Measurements from ENCODE around the gene TECPR2. TPM values are rescaled to one million over a fixed set of nuclear protein-coding genes. Genes with fewer than 3 reads are reported as not detected.
A peak's percentile ranks its signal among the peaks of the same experiment; 100 is the strongest.

The TECPR2 gene
- total RNA-seq, 1 donor from 2014 or later: 12.0 TPM

GRCh38 chr14:102499401-102500157, 136.8 kb downstream of the TECPR2 start:
- DNase-seq (ENCODE audit: extremely low spot score in 2 of 2): no peak
- H3K4me1 ChIP-seq: peaks cover 21% of the 10 kb centered on the region
- no peaks in the 10 kb centered on the region for H3K9me3 ChIP-seq
- peak overlapping the region; percentile 44 for H3K27ac ChIP-seq
- H3K27me3 ChIP-seq: no peaks in the 10 kb centered on the region
- H3K4me3 ChIP-seq: no peak overlapping the region
- TF ChIP-seq CTCF (IDR thresholded peaks at IDR 0.05) (no peak), POLR2AphosphoS5 (IDR thresholded peaks at IDR 0.05; ENCODE audit: insufficient read depth in 1 of 2, low read depth in 1 of 2) (no peak), POLR2A (IDR thresholded peaks at IDR 0.05) (no peak)
- peaks cover 0 to 12% of the 10 kb centered on the region in 2 donors for H3K36me3 ChIP-seq
- intact Hi-C loops (cut with DNase I): no loop called here

- DNase-seq (ENCODE audit: extremely low spot score in 2 of 2): no peak
- no peaks in the 10 kb centered on the region for H3K27me3 ChIP-seq
- intact Hi-C loops (cut with DNase I): no loop called here
- TF ChIP-seq CTCF (IDR thresholded peaks at IDR 0.05) (no peak), POLR2AphosphoS5 (IDR thresholded peaks at IDR 0.05; ENCODE audit: insufficient read depth in 1 of 2, low read depth in 1 of 2) (peak; percentile 37 to 67), POLR2A (IDR thresholded peaks at IDR 0.05) (no peak)
- peaks cover 21% of the 10 kb centered on the region for H3K4me1 ChIP-seq
- H3K4me3 ChIP-seq: no peak overlapping the region
- peaks cover 0 to 12% of the 10 kb centered on the region in 2 donors for H3K36me3 ChIP-seq
- H3K27ac ChIP-seq: peak overlapping the region; percentile 44
- no peaks in the 10 kb centered on the region for H3K9me3 ChIP-seq
Measured at GRCh38 chr14:102500158-102500662, 137.5 kb downstream of the TECPR2 start.

- H3K9me3 ChIP-seq: no peaks in the 10 kb centered on the region
- H3K4me3 ChIP-seq: no peak overlapping the region
- peaks cover 0 to 12% of the 10 kb centered on the region in 2 donors for H3K36me3 ChIP-seq
- no peaks in the 10 kb centered on the region for H3K27me3 ChIP-seq
- peaks cover 21% of the 10 kb centered on the region for H3K4me1 ChIP-seq
- H3K27ac ChIP-seq: peak overlapping the region; percentile 44
- TF ChIP-seq CTCF (IDR thresholded peaks at IDR 0.05) (no peak), POLR2AphosphoS5 (IDR thresholded peaks at IDR 0.05; ENCODE audit: insufficient read depth in 1 of 2, low read depth in 1 of 2) (no peak), POLR2A (IDR thresholded peaks at IDR 0.05) (no peak)
- no peak for DNase-seq (ENCODE audit: extremely low spot score in 2 of 2)
- intact Hi-C loops (cut with DNase I): no loop called here
Measured at GRCh38 chr14:102500713-102501112, 138.0 kb downstream of the TECPR2 start.

GRCh38 chr14:102501751-102502315, 139.1 kb downstream of the TECPR2 start:
- peaks cover 0 to 12% of the 10 kb centered on the region in 2 donors for H3K36me3 ChIP-seq
- no peak for DNase-seq (ENCODE audit: extremely low spot score in 2 of 2)
- H3K9me3 ChIP-seq: no peaks in the 10 kb centered on the region
- no peak for TF ChIP-seq CTCF (IDR thresholded peaks at IDR 0.05)
- TF ChIP-seq POLR2A (IDR thresholded peaks at IDR 0.05): no peak
- TF ChIP-seq POLR2AphosphoS5 (IDR thresholded peaks at IDR 0.05; ENCODE audit: insufficient read depth in 1 of 2, low read depth in 1 of 2): no peak
- peaks cover 21% of the 10 kb centered on the region for H3K4me1 ChIP-seq
- intact Hi-C loops (cut with DNase I): no loop called here
- no peak overlapping the region for H3K27ac ChIP-seq
- no peak overlapping the region for H3K4me3 ChIP-seq
- H3K27me3 ChIP-seq: no peaks in the 10 kb centered on the region

- Histone ChIP-seq H3K4me3 (no peak overlapping the region), H3K27me3 (no peaks in the 10 kb centered on the region), H3K36me3 (peaks cover 0 to 12% of the 10 kb centered on the region in 2 donors), H3K4me1 (peaks cover 21% of the 10 kb centered on the region), H3K9me3 (no peaks in the 10 kb centered on the region), H3K27ac (no peak overlapping the region)
- no peak for TF ChIP-seq POLR2AphosphoS5 (IDR thresholded peaks at IDR 0.05; ENCODE audit: insufficient read depth in 1 of 2, low read depth in 1 of 2)
- no peak for TF ChIP-seq POLR2A (IDR thresholded peaks at IDR 0.05)
- DNase-seq (ENCODE audit: extremely low spot score in 2 of 2): no peak
- intact Hi-C loops (cut with DNase I): no loop called here
Measured at GRCh38 chr14:102502571-102502970, 139.8 kb downstream of the TECPR2 start.
